ENCODE measurements around the gene LAPTM5. TPM values are rescaled to one million over a fixed set of nuclear protein-coding genes. Genes with fewer than 3 reads are reported as not detected.

LAPTM5 gene
- total and polyA plus RNA-seq, 2 of the 13 experiments (the other 11 are each of a cell fraction or from before 2014, with no cell fraction given), result 0.41 to 0.86 TPM

- TF ChIP-seq LBX2 (CRISPR knock-in tag; IDR thresholded peaks at IDR 0.05; ENCODE audit: borderline replicate concordance), result peak; percentile 47; the same call in 1 of the 2 replicates
- no peak for TF ChIP-seq ZMYM3 (CRISPR knock-in tag; IDR thresholded peaks at IDR 0.05)
- TF ChIP-seq EHMT2 (IDR thresholded peaks at IDR 0.05; ENCODE audit: borderline replicate concordance, low read depth, low read length), result no peak
- TF ChIP-seq ZKSCAN8 (CRISPR knock-in tag; IDR thresholded peaks at IDR 0.05; ENCODE audit: borderline replicate concordance), result no peak
- TF ChIP-seq MTF1 (CRISPR knock-in tag; IDR thresholded peaks at IDR 0.05), result no peak
- TF ChIP-seq NFYC (CRISPR knock-in tag; IDR thresholded peaks at IDR 0.05), result no peak
- no peak for TF ChIP-seq ZNF382 (CRISPR knock-in tag; IDR thresholded peaks at IDR 0.05; ENCODE audit: borderline replicate concordance)
- peak; percentile 58; the same call in 1 of the 2 replicates for TF ChIP-seq SALL2 (CRISPR knock-in tag; IDR thresholded peaks at IDR 0.05)
- no peak; the same call in 1 of the 2 replicates for TF ChIP-seq JUN (CRISPR knock-in tag; IDR thresholded peaks at IDR 0.05)
- peak; percentile 70 for TF ChIP-seq ZNF883 (CRISPR knock-in tag; IDR thresholded peaks at IDR 0.05; ENCODE audit: not compliant biosample characterization)
- no peak for TF ChIP-seq ATF7 (IDR thresholded peaks at IDR 0.05)
- TF ChIP-seq ATF7 (CRISPR knock-in tag; IDR thresholded peaks at IDR 0.05), result peak; percentile 61; the same call in 1 of the 2 replicates
- no peak for TF ChIP-seq ZNF468 (CRISPR knock-in tag; IDR thresholded peaks at IDR 0.05)
- TF ChIP-seq ZNF547 (CRISPR knock-in tag; IDR thresholded peaks at IDR 0.05), result peak; percentile 82
- TF ChIP-seq ZNF34 (CRISPR knock-in tag; IDR thresholded peaks at IDR 0.05; ENCODE audit: borderline replicate concordance), result 0 out of 2 replicates have a peak, but pooled peaks have one; percentile 41
- peak; percentile 82 for TF ChIP-seq HINFP (CRISPR knock-in tag; IDR thresholded peaks at IDR 0.05; ENCODE audit: low read depth)
- peak; percentile 73; the same call in 1 of the 2 replicates for TF ChIP-seq ZNF546 (CRISPR knock-in tag; conservative IDR thresholded peaks at IDR 0.05)
- peak; percentile 65 for TF ChIP-seq ZNF451 (CRISPR knock-in tag; IDR thresholded peaks at IDR 0.05)
- TF ChIP-seq ZFP41 (CRISPR knock-in tag; IDR thresholded peaks at IDR 0.05; ENCODE audit: borderline replicate concordance), result peak; percentile 63; the same call in 1 of the 2 replicates
- TF ChIP-seq ZBTB34 (CRISPR knock-in tag; IDR thresholded peaks at IDR 0.05), result no peak
- TF ChIP-seq ADNP (CRISPR knock-in tag; IDR thresholded peaks at IDR 0.05), result no peak
- TF ChIP-seq ZNF234 (CRISPR knock-in tag; conservative IDR thresholded peaks at IDR 0.05), result 0 out of 2 replicates have a peak, but pooled peaks have one; percentile 14
- peak; percentile 48; the same call in 1 of the 2 replicates for TF ChIP-seq KDM1A (CRISPR knock-in tag; IDR thresholded peaks at IDR 0.05)
- no peak for TF ChIP-seq ZKSCAN1 (IDR thresholded peaks at IDR 0.05; ENCODE audit: low read length)
- no peak for TF ChIP-seq TP53 (CRISPR knock-in tag; conservative IDR thresholded peaks at IDR 0.05)
- no peak for TF ChIP-seq ZNF251 (CRISPR knock-in tag; IDR thresholded peaks at IDR 0.05)
- TF ChIP-seq ZNF703 (CRISPR knock-in tag; IDR thresholded peaks at IDR 0.05; ENCODE audit: borderline replicate concordance), result no peak
Measured at GRCh38 chr1:30718636-30719405, 38.8 kb downstream of the LAPTM5 start (continued).

Data from HepG2 (cell line).